ENCODE results near the gene BCAN. TPM values are rescaled to one million over a fixed set of nuclear protein-coding genes. Genes with fewer than 3 reads are reported as not detected.

The BCAN gene
- total and polyA plus RNA-seq, 2 of the 4 experiments (the other 2 are of a cell fraction) = 0.07 TPM; not detected in 1

DNA sequence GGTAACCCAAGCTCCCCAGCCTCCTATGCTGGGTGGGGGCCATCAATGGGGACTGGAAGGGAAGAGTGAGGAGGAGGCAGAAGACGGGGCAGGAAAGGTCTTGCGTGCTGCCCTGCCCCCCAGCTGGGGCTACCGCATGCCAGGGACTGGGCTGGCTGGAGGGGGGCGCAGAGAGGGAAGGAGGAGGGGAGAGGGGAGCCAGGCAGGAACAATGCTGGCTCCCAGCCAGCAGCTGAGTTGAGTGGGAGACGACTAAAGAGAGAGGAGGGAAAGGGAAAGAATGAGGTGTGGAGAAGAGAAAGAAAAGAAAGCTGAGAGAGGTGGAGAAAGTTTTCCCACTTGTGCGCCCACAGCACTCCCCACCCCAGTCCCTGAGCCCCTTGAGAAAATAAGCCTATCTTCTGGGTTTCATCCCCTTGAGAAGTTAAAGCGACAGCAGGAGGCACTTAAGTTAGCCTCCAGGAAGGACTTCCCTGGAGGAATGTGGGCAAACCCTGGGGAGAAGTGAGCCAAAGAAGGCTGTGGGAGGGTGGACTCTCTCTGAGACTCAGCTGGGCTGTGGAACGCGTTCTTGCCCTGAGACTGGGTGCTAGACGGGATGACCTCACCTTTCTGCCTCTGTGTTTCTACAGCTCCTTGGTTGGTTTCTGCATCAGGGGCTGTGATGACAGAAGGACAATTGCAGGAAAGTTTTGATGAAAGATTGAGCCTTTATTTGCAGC lies 48.2 kb downstream of the BCAN start:
- DNase-seq (no peak), ATAC-seq (ENCODE audit: low read depth) (no peak)
- Histone ChIP-seq H3K4me3 (ENCODE audit: insufficient read depth, low read depth, low read length) (no peak overlapping the region), H3K9me1 (ENCODE audit: insufficient read depth, low read length) (no peaks in the 10 kb centered on the region), H3K9me3 (ENCODE audit: control insufficient read depth, insufficient read depth, low read length) (no peaks in the 10 kb centered on the region), H2BK20ac (ENCODE audit: low read depth, low read length) (no peak overlapping the region), H4K8ac (ENCODE audit: low read depth in 2 of 2, low read length in 2 of 2) (no peak overlapping the region; a peak in 1 of 4 replicates), H3K36me3 (ENCODE audit: control insufficient read depth, insufficient read depth, low read length) (no peaks in the 10 kb centered on the region), H4K5ac (ENCODE audit: low read depth, low read length) (no peak overlapping the region), H4K91ac (ENCODE audit: insufficient read depth, low read depth, low read length) (no peak overlapping the region), H3K14ac (replicated peaks; ENCODE audit: low read depth, low read length) (no peak overlapping the region), H3K27me3 (ENCODE audit: control insufficient read depth, insufficient read depth, low read length) (peaks cover 3% of the 10 kb centered on the region; the same call in 1 of the 2 replicates), H3K9ac (ENCODE audit: low read depth, low read length) (no peak overlapping the region), H3K4me1 (ENCODE audit: control insufficient read depth, insufficient read depth, low read length) (peaks cover 6% of the 10 kb centered on the region; the same call in 1 of the 2 replicates), H3K56ac (ENCODE audit: extremely low read depth, insufficient read depth, low read length) (no peak overlapping the region), H3K27ac (ENCODE audit: insufficient read depth, low read length) (no peak overlapping the region), H3K4ac (ENCODE audit: low read depth, low read length) (peak overlapping the region; percentile 3; the same call in 1 of the 2 replicates), H3K23ac (ENCODE audit: low read depth, low read length) (no peak overlapping the region), H2BK5ac (ENCODE audit: low read depth, low read length, poor library complexity, severe bottlenecking) (no peak overlapping the region), H2BK120ac (ENCODE audit: low read depth, low read length) (no peak overlapping the region), H3K4me2 (ENCODE audit: low read depth, low read length) (no peak overlapping the region; the same call in 1 of the 2 replicates), H3K79me1 (ENCODE audit: low read depth in 1 of 2, low read length in 2 of 2) (no peaks in the 10 kb centered on the region), H2BK15ac (ENCODE audit: low read depth, low read length) (no peak overlapping the region), H2AFZ (replicated peaks; ENCODE audit: low read length, poor library complexity) (peak overlapping the region; percentile 97), H2AK5ac (ENCODE audit: low read depth, low read length) (no peak overlapping the region), H2AK9ac (replicated peaks; ENCODE audit: low read depth, low read length, poor library complexity) (peak overlapping the region; percentile 72), H3K18ac (ENCODE audit: low read depth, low read length) (no peak overlapping the region), H4K20me1 (ENCODE audit: insufficient read depth, low read length) (no peaks in the 10 kb centered on the region)
- in situ Hi-C loops (cut with MboI; ENCODE audit: low sequenced_read_pairs) = loop anchor here (5.0 to 10.0 kb wide), 2 partner anchors 32 to 195 kb away; no protein-coding TSS in a partner anchor
- dilution Hi-C loops (cut with HindIII; ENCODE audit: low sequenced_read_pairs, unreplicated experiment) = no loop called here
- BruUV-seq (replicated peaks) = no TSS peak
- no peak for TF ChIP-seq MAZ (IDR thresholded peaks at IDR 0.05; ENCODE audit: borderline replicate concordance, low read depth, low read length)
- TF ChIP-seq RCOR1 (IDR thresholded peaks at IDR 0.05; ENCODE audit: insufficient replicate concordance, low read length) = peak; percentile 63
- 100% methylated on average over 1 of the region's 10 CpGs; no CpG with 5 or more reads in 1 of the 2 experiments for WGBS, 2 experiments (ENCODE audit: extremely low coverage in 2 of 2, insufficient read length in 1 of 2)
- intact Hi-C loops (cut with micrococcal nuclease) = loop anchor here (1.0 kb wide), 5 partner anchors 15 to 237 kb away; partner anchors contain the start of genes CRABP2 and NTRK1
- CTCF ChIA-PET = interaction anchor here (0.6 to 5.2 kb wide), 27 partner anchors 9 to 244 kb away, joined by 3 to 104 read pairs (median 5); partner anchors contain the start of genes CRABP2, ISG20L2, METTL25B and MRPL24
- POLR2A ChIA-PET (ENCODE audit: unreplicated experiment) = no interaction called here

Measured in IMR-90 (cell line).